Upper lobe of left lung (tissue), 6 donors: ENCODE results near the gene BTNL3. TPM values are rescaled to one million over a fixed set of nuclear protein-coding genes. Genes with fewer than 3 reads are reported as not detected.

Experiments used
- ATAC-seq, 2 donors: fragments of 200-7000 bp; cut with Tn5 transposase; one replicate each; pipeline ENCODE4 v1.9.1; 2022; ENCODE audit warnings: mild to moderate bottlenecking in 2 of 2, moderate library complexity in 2 of 2; ENCODE audit not compliant: low FRiP score in 2 of 2
- DNase-seq, 2 donors: peaks; one replicate each; pipeline ENCODE4 v3.0.0-alpha.2; 2019 to 2020
- H3K27ac ChIP-seq, 4 donors: fragments of 200-600 bp; sonication (generic); one replicate each; pipeline ENCODE4 v1.5.1; 2016 to 2019
- H3K27me3 ChIP-seq, 4 donors: fragments of 200-600 bp; sonication (generic); one replicate each; pipeline ENCODE4 v1.5.1; 2017 to 2019
- H3K36me3 ChIP-seq, 4 donors: fragments of 200-600 bp; sonication (generic); one replicate each; pipeline ENCODE4 v1.5.1; 2016 to 2019
- H3K4me1 ChIP-seq, 4 donors: fragments of 200-600 bp; sonication (generic); one replicate each; pipeline ENCODE4 v1.5.1; 2018 to 2019
- H3K4me3 ChIP-seq, 4 donors: fragments of 200-600 bp; sonication (generic); one replicate each; pipeline ENCODE4 v1.5.1; 2017 to 2019; ENCODE audit warnings: mild to moderate bottlenecking in 2 of 4, moderate library complexity in 1 of 4
- H3K9me3 ChIP-seq, 4 donors: fragments of 200-600 bp; sonication (generic); one replicate each; pipeline ENCODE4 v1.5.1; 2018 to 2019
- CTCF ChIP-seq, 6 experiments: fragments of 450-650 bp in 4 of 6; fragments of 200-600 bp in 2 of 6; sonication (generic) in 2 of 6; IDR thresholded peaks; one replicate each; pipeline ENCODE4 v1.5.1; 2016 to 2019; ENCODE audit warnings: antibody characterized with exemption in 6 of 6
- EP300 ChIP-seq, 4 donors: sonication (generic); formaldehyde crosslinking; IDR thresholded peaks; one replicate each; pipeline ENCODE4 v1.5.1; 2017; ENCODE audit warnings: antibody characterized with exemption in 4 of 4, control low read depth in 2 of 4
- POLR2A ChIP-seq, 4 donors: fragments of 450-650 bp; IDR thresholded peaks; one replicate each; pipeline ENCODE4 v1.5.1; 2016 to 2017; ENCODE audit warnings: antibody characterized with exemption in 4 of 4, mild to moderate bottlenecking in 2 of 4
- POLR2AphosphoS5 ChIP-seq, 2 donors: sonication (generic); formaldehyde crosslinking; IDR thresholded peaks; one replicate each; pipeline ENCODE4 v1.5.1; 2017; ENCODE audit warnings: antibody characterized with exemption in 2 of 2
- WGBS, 2 donors: methylation state at CpG; one replicate each; pipeline ENCODE4 v1.1.5; 2017 to 2018; 5-methylcytosine and 5-hydroxymethylcytosine counted together
- total RNA-seq, 6 donors: library from RNA; depleted of rRNA in 4 of 6; stranded (reverse); fragments of >200 nt in 4 of 6; gene quantifications; one replicate each; pipeline versions ENCODE4 v1.1.0 to v1.2.1, GENCODE V29; 2016 to 2021
- donor health status: DM: no; HTN: no; CAD: no; lungs with moderate emphysema.
- donor health status: DM: no; HTN: yes; CAD: no; lungs with severe emphysema.

BTNL3 gene
- total RNA-seq, 6 donors from 2014 or later = 0.57 to 0.79 (median 0.61) TPM; not detected in 3

GRCh38 chr5:181031716-181032115, 43.1 kb downstream of the BTNL3 start:
- H3K4me3 ChIP-seq = no peak overlapping the region
- no peak for TF ChIP-seq EP300 (IDR thresholded peaks at IDR 0.05)
- no peak for TF ChIP-seq CTCF (IDR thresholded peaks at IDR 0.05)
- TF ChIP-seq POLR2A (IDR thresholded peaks at IDR 0.05) = no peak
- no peak overlapping the region for H3K27ac ChIP-seq
- H3K4me1 ChIP-seq = no peaks in the 10 kb centered on the region
- WGBS, 2 donors = 87 to 90% methylated on average over 3 of the region's 3 CpGs
- ATAC-seq (no peak), DNase-seq (no peak)
- no peaks in the 10 kb centered on the region for H3K36me3 ChIP-seq
- H3K27me3 ChIP-seq = no peaks in the 10 kb centered on the region
- H3K9me3 ChIP-seq = no peaks in the 10 kb centered on the region

- DNase-seq = no peak
- no peaks in the 10 kb centered on the region for H3K4me1 ChIP-seq
- no peak for ATAC-seq
- H3K4me3 ChIP-seq = no peak overlapping the region
- no peaks in the 10 kb centered on the region for H3K36me3 ChIP-seq
- no peaks in the 10 kb centered on the region for H3K27me3 ChIP-seq
- TF ChIP-seq POLR2AphosphoS5 (IDR thresholded peaks at IDR 0.05) = no peak
- no peak for TF ChIP-seq POLR2A (IDR thresholded peaks at IDR 0.05)
- TF ChIP-seq CTCF (IDR thresholded peaks at IDR 0.05) = no peak
- no peak for TF ChIP-seq EP300 (IDR thresholded peaks at IDR 0.05)
- peak overlapping the region in 3 of 4 donors; percentile 21 to 32 (median 27) for H3K27ac ChIP-seq
- 70 to 76% methylated on average over 11 to 20 of the region's 20 CpGs for WGBS, 2 donors
- H3K9me3 ChIP-seq = no peaks in the 10 kb centered on the region
Observed at GRCh38 chr5:181035991-181036815, 47.6 kb downstream of the BTNL3 start.

GRCh38 chr5:181036816-181037364, 48.2 kb downstream of the BTNL3 start:
- Histone ChIP-seq H3K4me1 (no peaks in the 10 kb centered on the region), H3K27ac (peak overlapping the region in 3 of 4 donors; percentile 21 to 32 (median 27)), H3K36me3 (no peaks in the 10 kb centered on the region), H3K27me3 (no peaks in the 10 kb centered on the region), H3K4me3 (no peak overlapping the region), H3K9me3 (no peaks in the 10 kb centered on the region)
- ATAC-seq (no peak), DNase-seq (peak in 1 of 2 donors; percentile 51)
- TF ChIP-seq EP300 (IDR thresholded peaks at IDR 0.05) = no peak
- no peak for TF ChIP-seq CTCF (IDR thresholded peaks at IDR 0.05)
- no peak for TF ChIP-seq POLR2A (IDR thresholded peaks at IDR 0.05)
- TF ChIP-seq POLR2AphosphoS5 (IDR thresholded peaks at IDR 0.05) = no peak
- 81 to 84% methylated on average over 4 to 13 of the region's 13 CpGs for WGBS, 2 donors

- WGBS, 2 donors = 82 to 100% methylated on average over 1 to 4 of the region's 4 CpGs
- H3K4me1 ChIP-seq = no peaks in the 10 kb centered on the region
- peak overlapping the region in 3 of 4 donors; percentile 6 to 54 (median 50) for H3K27ac ChIP-seq
Observed at GRCh38 chr5:181037365-181037861, 48.8 kb downstream of the BTNL3 start.

More at GRCh38 chr5:181037365-181037861, 48.8 kb downstream of the BTNL3 start:
- TF ChIP-seq POLR2AphosphoS5 (IDR thresholded peaks at IDR 0.05) (peak; percentile 69 to 77), POLR2A (IDR thresholded peaks at IDR 0.05) (peak in 2 of 4 donors; percentile 20 to 68), CTCF (IDR thresholded peaks at IDR 0.05) (no peak), EP300 (IDR thresholded peaks at IDR 0.05) (no peak)
- no peaks in the 10 kb centered on the region for H3K9me3 ChIP-seq
- H3K36me3 ChIP-seq = no peaks in the 10 kb centered on the region
- no peaks in the 10 kb centered on the region for H3K27me3 ChIP-seq
- peak overlapping the region in 1 of 4 donors; percentile 6 for H3K4me3 ChIP-seq
- ATAC-seq (peak; percentile 9 to 45), DNase-seq (no peak)
